CD4-positive, alpha-beta T cell treated with Interleukin-17A for 1 hour (primary cell): ENCODE data around the gene PIK3C2A.
A peak's percentile ranks its signal among the peaks of the same experiment; 100 is the strongest.

Source experiments
- DNase-seq: peaks from one replicate; pipeline ENCODE4 v3.0.0-alpha.2; 2020

PIK3C2A gene

DNA sequence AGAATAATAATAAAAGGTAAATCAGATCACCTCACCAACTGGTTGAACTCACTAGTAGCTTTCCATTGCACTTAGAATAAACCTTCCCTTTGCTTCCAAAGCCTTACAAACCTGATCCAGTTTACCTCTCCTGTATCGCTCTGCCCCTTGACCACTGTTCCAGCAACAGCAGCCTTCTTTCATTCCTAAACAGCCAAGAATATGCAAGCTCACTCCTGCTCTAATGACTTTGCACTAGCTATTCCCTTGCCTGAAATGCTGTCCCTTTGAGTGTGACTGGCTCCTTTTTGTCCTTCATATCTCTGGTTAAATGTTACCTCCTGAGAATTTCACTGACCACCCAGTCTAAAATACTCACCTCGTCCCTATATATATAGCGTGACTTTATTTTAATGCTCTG lies 9.6 kb upstream of the PIK3C2A start:
- no peak for DNase-seq

DNA sequence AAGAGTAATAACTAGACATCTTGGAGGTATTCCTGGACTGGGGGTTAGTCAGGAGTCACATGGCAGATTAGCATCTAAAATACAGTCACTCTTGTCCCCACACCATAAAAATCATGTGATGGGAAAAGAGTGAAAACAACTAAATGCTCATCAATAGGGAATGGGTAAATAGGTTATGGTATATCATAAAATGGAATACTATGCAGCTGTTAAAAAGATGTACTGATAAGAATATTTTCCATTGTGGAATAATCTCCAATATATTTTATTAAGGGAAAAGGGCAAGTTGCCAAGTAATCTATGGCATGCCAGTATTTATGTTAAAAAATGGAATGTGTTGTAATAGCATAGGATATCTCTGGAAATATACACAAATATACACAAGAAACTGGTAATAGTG lies 6.6 kb upstream of the PIK3C2A start:
- DNase-seq, result no peak

DNA sequence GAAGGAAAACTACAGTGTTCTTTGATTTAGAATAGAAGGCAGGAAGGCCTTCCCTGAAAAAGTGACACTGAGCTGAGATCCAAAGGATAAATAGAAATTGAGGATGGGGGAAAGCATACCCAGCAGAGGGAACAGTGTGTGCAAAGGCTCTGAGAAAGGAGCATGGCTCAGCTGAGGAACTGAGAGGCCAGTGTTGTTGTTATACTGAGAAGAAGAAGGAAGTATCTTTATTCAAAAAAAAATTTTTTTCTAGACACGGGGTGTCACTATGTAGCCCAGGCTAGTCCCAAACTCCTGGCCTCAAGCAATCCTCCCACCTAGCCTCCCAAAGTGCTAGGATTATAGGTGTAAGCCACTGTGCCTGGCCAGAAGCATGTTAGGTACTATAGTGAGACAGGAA lies 3.5 kb upstream of the PIK3C2A start:
- DNase-seq, result no peak

- DNase-seq, result no peak
Observed at GRCh38 chr11:17209939-17210245, 2.1 kb upstream of the PIK3C2A start.

GRCh38 chr11:17208257-17208999 lies 642 bp upstream of the PIK3C2A start:
- DNase-seq, result peak; percentile 63

DNA sequence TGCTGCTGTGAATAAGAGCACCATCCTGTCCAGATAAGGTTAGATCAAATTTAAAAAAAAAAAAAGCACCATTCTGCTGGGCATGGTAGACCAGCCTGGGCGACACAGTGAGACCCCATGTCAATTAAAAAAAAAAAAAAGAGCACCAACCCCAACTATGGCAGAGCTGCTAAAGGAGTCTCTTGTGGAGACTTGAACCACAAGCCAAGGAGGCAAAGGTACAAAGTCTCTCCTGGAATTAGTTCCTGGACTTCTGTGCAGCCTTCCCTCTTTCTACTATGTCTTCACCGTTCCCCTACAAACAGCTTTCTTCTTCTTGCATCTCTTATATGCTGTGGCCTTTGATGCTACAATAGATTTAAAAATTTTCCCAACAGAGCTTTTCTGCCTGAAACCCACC lies 1.3 kb downstream of the PIK3C2A start:
- DNase-seq, result no peak

DNA sequence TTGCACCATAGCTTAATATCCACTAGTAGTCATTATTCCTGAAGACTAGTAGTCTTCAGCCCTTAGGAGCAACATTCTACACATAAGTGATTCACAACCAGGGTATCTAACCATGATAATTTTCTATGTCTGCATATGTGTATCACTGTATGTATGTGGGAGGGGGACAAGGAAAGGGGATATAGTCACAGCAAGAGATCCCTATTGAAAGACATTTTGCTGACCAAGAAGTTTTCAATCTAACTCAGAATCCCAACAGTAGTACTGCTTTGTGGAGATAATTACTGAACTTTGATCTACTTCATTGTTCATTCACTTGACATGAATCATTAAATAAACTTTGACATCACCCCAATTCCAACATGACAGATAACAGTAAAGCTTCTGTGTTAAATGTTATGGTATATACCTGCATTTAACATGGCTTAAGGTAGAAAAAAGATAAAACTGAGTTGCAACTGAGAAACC lies 10.3 kb downstream of the PIK3C2A start:
- DNase-seq, result no peak

DNA sequence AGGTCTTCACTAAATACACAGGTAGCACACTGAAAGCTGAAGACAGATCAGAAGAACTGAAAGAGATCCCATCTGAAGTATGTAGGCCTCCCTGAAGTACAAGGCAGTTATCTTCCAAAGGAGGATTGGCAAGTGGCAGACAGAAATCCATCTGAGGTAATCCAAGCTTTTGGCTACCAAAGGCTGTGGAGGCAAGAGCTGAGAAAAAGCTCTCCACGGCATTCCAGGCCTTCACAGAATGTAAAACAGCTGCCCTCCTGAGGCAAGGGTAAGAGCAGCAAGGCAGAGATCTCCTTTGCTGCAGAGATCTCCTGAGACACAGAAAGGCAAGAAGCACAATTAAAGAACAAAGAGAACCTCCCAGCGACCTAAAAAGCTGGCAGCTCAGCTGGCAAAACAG lies 19.1 kb downstream of the PIK3C2A start:
- DNase-seq, result no peak

DNA sequence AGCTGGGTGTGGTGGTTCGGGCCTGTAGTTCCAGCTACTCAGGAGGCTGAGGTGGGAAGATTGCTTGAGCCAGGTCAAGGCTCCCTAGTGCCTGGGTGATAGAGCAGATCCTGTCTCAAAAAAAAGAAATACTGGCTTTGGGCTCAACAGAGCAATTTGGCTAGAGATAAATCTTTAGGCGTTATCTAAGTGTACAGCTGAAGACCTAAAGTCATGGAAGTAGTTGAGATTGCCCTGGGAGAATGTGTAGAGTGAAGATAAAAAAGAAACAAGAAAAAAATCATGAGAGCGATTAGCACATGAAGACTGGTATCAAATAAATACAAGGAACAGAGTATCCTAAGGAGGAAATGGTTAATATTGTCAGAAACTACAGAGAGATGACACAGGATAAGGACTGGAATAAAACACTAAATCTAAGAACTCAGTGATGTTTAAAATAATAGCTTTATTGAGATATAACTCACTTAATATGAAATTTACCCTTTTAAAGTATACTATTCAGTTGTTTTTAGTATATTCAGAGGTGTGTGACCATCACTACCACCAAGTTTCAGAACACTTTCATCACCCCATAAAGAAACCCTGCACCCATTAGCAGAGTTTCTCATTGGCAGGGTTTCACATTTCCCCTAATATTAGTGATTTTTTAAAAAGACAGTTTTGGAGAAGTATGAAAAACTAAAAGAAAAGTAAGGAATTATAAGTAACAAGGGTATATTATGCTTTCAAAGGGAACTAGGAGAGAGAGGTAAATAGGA lies 20.7 kb downstream of the PIK3C2A start:
- no peak for DNase-seq

DNA sequence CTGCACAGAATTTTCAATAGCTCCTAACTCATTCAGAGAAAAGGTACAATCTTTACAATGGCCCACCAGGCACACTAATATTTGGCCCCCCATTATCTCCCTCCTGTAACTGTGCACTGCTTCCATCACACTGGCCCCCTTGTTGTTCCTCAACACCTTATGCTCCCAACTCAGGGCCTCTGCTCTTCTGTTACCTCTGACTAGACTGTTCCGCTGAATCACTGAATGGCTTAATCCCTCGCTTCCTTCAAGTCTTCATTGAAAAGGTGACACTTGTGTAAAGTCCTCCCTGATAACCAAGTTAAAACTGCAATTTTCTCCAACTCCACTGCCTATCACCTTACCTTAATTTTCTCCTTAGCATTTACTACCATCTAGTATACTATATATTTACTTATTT lies 21.8 kb downstream of the PIK3C2A start:
- DNase-seq, result no peak

- no peak for DNase-seq
Observed at GRCh38 chr11:17184882-17185587, 22.8 kb downstream of the PIK3C2A start.

DNA sequence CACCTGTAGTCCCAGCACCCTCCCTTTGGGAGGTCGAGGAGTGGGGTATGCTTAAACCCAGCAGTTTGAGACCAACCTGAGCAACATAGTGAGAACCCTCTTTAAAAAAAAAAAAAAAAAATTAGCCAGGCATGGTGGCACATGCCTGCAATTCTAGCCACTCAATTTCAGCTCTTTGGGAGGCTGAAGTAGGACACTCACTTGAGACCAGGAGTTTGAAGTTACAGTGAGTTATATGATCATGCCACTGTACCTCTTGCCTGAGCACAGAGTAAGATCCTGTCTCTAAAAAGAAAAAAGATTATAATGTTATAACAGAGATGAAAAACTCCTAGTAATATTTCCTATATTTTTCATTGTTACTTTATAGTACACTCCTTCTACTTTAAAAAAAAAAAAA lies 23.9 kb downstream of the PIK3C2A start:
- DNase-seq, result no peak

DNA sequence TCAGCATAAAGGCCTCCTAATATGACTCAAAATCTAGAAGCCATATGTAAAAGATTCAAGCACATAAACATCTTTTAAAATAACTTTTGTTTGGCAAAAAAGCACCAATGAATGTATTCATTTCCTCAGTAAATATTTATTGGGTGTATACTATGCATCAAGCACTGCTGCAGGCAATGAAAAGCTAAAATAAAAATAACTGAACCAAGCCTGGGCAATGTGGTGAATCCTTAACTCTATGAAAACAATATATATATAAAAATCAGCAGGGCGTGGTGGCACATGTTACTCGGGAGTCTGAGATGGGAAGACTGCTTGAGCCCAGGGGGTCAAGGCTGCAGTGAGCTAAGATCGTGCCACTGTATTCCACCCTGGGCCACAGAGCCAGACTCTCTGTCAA lies 27.8 kb downstream of the PIK3C2A start:
- no peak for DNase-seq

GRCh38 chr11:17173332-17173731 lies 34.5 kb downstream of the PIK3C2A start:
- DNase-seq, result no peak

GRCh38 chr11:17171916-17172315 lies 35.9 kb downstream of the PIK3C2A start:
- DNase-seq, result no peak

DNA sequence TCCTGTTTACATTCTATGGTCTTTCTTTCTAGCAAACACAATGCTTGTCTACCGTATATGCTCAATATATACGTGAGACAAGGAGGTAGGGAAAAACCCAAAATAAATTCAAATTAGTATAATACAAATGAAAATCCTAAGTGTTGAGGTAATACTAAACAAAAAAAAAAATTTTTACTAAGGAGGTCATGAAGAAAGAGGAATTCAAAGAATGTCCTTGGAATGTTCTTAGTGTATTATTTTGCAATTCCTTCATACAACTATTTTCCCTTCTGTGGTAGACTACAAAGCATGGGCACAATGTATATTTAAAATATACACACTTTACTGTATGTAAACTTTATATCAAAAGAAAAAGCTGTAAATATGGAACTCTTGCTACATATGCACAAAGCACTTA lies 36.4 kb downstream of the PIK3C2A start:
- DNase-seq, result no peak

DNA sequence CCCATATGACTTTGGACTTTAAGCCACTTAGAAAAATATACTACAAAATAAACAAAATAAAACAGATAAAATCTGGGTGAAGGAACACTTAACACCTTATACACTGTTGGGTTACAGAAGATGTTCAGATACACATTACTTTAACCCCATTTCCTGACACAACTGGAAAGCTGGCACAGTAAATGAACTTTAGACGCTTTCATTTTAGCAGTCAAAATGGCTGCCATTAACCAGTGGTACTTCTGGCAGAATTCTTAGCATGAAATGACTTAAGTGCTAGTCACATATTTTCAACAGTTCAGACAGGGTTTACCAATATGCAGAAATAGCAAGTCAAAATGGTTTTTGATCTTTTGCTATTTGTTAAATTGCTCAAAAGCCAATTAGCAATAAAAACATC lies 37.9 kb downstream of the PIK3C2A start:
- no peak for DNase-seq

GRCh38 chr11:17165247-17165890 lies 42.4 kb downstream of the PIK3C2A start:
- no peak for DNase-seq

- no peak for DNase-seq
Observed at GRCh38 chr11:17164361-17165246, 43.2 kb downstream of the PIK3C2A start.

GRCh38 chr11:17163736-17164135 lies 44.0 kb downstream of the PIK3C2A start:
- no peak for DNase-seq

- DNase-seq, result no peak
Observed at GRCh38 chr11:17163291-17163690, 44.5 kb downstream of the PIK3C2A start.

DNA sequence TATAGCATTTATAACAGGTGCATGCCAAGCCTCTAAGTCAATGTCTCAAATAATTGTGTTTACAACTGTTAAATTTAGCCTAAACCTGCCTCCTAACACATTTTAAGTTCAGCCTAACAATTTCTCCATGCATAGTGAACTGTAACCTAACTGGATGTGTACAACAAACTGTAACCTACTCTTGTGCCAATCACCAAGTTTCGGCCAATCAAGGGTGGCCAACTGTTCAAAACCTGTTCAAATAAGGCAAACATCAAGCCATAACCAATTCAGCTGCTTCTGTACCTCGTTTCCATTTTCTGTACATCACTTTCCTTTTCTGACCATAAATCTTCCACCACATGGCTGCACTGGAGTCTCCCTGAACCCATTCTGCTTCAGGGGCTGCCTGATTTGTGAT lies 45.4 kb downstream of the PIK3C2A start:
- no peak for DNase-seq
